H4 (cell line): Measurements from ENCODE around the gene HOXC13. TPM values are rescaled to one million over a fixed set of nuclear protein-coding genes. Genes with fewer than 3 reads are reported as not detected.

ENCODE experiments used
- DNase-seq: peaks from one replicate; pipeline ENCODE4 v3.0.0-alpha.2; 2015; ENCODE audit warnings: low spot score
- total RNA-seq: library from RNA; depleted of rRNA; stranded (reverse); fragments of >200 nt; shearing (Covaris generic); gene quantifications from 2 replicates; pipeline ENCODE4 v1.2.3, GENCODE V29; 2014

HOXC13 gene
- total RNA-seq, 1 experiment from 2014 or later = 4.4 TPM

DNA sequence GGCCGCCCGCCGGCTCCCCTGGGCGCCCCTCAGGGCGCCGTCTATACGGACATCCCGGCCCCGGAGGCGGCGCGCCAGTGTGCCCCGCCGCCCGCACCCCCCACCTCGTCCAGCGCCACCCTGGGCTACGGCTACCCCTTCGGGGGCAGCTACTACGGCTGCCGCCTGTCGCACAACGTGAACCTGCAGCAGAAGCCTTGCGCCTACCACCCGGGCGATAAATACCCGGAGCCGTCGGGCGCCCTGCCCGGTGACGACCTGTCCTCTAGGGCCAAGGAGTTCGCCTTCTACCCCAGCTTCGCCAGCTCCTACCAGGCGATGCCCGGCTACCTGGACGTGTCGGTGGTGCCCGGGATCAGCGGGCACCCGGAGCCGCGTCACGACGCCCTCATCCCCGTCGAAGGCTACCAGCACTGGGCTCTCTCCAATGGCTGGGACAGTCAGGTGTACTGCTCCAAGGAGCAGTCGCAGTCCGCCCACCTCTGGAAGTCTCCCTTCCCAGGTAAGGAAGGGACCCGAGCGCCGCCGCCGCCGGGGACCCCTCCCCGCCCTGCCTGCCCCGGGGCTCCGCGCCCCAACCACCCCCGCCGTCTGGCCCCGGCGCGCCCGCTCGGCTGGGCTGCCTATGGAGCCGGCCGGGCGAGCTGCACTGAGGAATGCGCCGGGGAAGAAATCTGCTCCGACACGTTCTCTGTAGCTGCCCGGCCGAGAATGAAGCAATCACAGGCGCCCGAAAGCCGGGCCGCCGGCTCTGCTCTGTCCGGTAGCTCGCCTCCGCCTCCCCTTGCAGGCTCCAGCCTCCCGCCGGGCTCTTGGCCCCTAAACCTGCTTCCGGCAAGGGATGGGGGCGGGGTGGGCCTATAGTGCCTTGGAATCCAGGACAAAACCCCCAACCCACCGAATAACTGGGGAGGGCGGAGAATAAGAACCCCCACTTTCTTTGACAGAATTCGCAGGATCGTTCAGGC lies 794 bp downstream of the HOXC13 start:
- DNase-seq = no peak

DNA sequence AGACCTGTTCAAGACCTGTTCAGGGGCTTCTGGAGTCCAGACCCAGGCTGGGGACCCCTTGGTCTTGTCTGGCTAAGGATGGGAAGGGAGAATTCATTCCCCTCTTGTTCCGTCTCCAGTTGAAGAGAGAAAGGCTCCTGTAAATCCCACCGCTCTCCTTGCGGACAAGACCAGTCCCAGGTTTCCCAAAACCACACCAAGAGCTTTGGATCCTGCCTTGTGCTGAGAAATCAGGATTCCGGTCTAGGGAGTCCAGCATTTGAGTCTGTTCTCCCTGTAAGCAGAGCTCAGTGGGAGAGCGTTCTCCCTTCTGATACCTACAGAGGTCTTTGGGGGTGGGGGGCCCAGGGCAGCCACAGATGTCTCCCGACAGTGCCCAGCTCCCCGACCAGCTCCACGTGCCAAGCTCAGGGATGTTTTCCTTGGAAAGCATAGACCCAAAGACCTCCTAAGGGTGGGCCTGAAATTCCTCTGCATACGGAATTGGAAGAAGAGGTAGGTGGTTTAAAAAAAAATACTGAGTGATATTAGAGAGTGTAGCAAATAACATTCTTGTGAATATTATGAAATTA lies 1.9 kb downstream of the HOXC13 start:
- no peak for DNase-seq

DNA sequence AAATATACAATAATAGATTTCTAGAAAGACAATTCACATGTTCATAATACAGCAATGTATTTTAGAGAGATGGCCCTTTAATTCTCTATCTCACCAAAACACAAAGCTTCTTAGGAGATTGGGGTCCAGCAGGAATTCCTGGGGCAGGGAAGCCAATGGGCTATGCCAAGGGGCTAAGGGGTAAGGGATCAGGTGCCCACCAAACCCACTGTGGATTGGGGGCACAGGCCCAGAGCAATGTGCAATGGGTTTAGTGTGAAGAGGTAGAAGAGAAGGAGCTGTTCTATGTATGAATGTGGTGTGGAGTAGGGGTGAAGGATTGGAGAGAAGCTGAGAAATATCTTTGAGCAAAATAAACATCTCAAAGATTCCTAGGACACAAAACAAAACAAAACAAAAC lies 2.6 kb downstream of the HOXC13 start:
- no peak for DNase-seq

DNA sequence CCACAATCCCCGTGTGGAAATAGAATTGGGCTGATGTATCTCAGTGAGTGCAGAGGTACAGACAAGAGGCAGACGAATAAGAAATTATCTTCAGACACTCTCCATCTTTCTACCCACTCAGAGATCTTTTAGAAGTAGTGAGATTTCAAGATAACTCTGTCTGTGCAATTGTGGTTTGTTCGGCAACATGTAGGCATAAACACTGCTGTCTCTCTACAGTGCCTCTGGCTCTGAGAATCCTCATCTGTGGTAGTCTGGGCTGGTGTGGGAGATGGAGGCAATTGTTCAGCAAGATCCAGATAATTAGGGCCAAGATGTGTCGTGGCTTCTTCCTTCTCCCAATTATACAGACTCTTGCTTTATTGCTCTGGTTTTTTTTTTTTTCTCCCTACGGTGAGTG lies 3.1 kb downstream of the HOXC13 start:
- peak; percentile 29 for DNase-seq

DNA sequence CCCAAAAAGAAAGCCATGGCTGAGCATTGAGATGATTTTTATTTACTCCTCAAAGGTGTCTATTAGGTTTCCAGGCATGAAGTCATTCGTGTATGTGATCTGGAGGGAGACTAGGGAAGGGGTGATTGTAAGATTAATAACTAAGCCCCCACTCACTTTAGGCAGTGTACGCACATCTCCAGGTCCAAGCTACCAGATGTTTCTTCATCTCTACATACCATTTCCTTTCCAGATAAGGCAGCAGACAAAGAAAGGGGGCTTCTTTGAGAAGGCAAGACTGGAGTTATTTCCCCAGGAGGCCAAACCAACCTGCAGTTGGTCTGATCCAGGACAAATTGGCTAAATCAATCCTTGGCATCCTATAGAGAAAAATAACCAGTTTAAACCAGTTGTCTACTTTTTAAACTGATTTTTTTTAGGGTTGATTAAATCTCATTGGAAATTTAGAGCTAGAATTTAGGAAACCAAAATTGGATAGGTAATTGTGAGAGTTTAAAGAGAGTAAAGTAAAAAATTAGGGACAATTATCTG lies 3.9 kb downstream of the HOXC13 start:
- no peak for DNase-seq

DNA sequence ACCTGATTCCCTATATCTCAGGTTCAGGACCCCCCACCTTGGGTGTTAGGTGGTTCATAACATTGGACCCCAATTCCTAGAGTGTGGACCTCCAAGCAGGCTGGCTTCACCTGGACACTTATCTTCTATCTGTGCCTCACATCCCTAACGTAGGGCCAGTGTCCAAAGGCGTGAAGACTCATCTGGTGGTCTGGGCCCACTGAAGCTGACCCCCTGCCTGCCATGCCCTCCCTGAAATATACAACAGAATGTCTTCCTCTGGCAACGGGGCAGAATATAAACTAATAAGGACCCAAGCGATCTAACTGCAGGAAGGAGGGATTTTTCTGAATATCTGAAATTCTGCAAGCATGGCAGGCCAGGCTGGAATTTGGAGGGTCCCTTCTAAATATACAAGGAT lies 5.6 kb downstream of the HOXC13 start:
- DNase-seq = no peak

DNA sequence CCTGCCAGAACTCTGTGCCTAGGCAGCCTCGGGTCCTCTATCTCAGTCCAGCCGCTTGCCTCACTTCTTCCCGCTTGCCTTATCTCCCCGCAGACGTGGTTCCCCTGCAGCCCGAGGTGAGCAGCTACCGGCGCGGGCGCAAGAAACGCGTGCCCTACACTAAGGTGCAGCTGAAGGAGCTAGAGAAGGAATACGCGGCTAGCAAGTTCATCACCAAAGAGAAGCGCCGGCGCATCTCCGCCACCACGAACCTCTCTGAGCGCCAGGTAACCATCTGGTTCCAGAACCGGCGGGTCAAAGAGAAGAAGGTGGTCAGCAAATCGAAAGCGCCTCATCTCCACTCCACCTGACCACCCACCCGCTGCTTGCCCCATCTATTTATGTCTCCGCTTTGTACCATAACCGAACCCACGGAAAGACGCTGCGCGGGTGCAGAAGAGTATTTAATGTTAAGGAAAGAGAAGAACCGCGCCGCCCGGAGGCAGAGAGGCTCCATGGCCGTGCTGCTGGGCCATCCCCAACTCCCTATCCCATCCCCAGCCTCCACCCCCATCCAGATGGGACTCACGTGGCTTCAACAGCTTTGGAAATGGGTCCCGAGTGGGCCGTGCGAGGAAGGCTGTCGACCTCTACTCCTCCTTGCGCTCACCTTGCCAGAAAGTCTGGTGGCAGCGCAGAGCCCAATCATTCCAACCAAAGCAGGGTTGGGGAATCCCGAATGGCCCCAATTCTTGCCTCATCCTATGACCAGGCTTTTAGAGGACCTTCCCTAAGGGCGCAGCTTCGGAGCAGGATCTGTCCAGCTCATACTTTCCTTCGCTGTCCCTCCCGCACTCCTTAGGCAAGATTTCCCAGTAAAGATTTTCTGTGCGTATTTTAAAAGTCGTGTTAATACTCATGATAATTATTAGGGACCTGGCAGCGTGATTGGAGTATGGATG lies 6.5 kb downstream of the HOXC13 start:
- no peak for DNase-seq

DNA sequence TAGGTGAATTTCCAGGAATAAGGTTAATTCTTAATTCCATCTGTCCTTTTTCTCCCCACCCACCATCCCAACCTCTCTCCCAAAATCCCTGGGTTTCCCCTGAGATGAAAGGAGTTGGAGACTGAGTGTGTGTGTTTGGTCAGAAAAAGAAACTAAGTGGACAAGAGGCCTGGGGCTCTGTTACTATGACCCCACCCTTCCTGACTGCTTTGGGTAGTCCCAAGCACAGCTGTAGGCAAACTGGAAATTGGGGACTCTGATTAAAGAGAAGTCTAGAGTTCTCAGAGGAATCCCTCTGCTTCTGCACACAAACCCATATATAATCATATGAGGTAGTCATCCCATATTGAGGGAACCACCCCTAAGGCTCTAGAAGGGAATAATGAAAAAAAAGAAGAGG lies 9.1 kb downstream of the HOXC13 start:
- DNase-seq = no peak

DNA sequence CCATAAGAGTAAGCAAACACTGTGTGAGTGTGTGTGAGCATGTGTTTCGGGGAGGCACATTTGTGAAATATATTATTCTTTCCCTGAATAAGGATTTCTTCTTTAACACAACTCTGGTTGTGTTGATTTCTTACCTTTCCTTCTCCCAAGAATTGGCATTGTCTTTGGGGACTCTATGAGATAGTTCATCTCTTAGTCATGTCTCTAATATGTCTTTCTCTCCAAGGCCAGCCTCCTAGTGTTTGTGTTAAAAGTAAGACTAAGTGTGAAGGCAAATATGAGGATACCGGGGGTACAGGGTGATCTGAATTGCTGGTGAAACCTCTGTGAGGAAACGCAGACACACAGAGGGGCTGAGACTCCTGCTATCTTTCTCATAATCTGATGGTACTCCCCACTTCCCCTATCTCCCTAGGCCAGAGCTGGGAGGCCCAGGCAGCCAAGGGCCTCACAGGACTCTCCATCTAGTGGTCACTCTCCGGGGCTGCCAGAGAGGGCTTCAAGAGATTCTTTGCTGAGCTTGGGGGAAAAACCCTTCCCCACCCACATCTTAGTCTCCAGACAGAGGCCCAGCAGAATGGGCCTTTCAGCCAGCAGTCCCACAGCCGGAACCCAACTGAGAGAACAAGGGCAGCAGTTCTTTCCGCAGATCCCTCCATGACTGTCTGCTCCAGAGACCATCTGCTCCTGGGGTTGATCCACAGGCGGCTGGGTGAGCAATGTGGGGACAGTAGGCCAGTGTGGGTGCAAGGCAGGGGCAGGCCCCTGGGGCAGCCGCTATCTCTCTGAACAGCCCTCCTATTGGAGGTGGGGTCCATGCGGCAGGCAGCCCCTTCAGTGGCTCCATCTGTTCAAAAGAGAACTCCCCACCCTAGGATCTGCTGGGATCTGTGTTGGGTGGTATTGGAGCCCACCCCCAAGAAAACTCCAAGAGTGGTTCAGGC lies 10.3 kb downstream of the HOXC13 start:
- no peak for DNase-seq

DNA sequence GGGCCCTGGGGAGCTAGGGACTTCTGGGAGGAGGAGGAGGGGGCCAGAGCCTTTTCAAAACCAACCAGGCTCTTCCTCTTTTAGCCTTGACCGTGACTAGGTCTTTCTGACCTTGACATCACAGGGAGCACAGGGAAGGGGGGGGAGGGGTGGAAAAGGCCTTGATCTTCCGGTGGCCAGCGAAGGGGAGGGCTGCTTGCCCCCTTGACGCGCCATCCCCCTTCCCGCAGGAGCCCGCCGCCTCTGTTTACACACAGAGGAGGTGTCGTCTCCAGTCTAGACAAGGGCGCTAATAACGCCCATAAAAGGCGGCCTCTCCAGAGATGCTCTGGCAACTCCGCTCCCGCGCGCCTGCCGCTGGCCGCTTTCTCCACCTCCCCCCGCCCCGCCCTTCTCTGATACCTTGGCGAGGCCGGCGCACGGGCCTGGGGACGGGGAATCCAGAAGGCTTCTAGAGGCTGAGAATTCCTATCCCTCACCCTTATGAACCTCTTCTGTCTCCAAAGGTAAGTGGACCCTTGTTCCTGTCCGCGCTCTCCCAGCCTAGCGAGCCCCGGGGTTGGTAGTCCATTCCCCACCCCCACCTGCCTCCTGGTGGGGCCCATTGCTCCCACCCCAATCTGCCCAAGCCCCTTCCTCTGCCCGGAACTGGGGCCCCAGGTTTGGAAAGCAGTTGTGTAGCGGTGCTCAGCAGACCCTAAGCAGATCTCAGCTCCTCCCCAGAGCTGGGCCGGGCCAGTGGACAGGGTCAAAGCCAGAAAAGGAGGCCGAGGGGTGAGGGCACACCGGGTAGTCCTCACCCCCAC lies 11.2 kb downstream of the HOXC13 start:
- no peak for DNase-seq

DNA sequence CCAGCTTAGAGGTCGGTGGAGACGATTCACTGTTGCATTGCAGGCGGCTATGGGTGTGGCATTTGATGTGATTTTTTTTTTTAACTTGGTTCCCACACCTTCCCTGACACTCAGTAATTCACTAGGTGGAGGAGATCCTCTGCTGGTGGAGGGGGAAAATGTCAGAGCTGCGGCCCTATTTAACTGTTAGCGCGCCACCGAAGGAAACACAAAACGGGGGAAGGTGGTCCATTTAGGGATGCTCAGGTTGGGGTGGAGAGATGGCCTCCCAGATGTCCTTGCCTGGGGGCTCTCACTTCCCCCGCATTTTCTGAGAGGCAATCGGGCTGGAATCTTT lies 11.8 kb downstream of the HOXC13 start:
- DNase-seq = no peak

DNA sequence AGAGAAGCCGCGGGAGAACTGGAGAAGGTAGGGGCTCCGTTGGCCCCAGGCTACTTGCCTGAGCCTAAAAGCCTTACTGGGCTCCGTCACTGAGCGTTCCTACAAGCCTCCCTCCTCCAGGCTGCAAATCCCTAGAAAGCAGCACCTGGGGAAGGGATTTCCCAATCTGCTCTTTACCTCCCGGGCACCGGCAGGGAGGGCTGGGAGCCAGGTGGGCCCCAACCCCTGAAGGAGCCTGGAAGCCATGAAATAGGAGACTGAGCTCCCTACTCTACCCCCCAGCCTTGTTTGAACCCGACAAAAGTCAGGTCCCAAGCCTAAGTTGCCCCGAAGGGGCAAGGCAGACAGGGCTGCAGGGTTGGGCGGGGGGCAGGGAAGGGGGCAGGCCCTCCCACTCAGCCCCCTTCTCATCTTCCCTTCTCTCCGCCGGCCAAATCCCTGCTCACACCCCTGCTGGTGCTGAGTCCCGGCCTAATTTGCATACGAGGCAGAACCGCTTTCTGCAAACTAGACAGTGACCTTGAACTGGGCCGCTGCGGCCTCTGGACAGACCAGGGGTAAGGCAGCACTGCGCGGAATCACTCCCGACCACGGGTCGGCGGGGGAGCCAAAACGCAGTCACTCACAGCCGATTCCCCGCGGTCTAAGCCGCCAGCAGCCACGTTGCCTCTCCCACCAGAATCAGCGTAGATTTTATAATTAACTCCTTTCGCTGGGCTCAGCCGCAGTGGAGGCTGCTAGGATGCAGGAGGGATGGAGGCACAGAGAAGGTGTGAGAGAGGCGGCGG lies 12.4 kb downstream of the HOXC13 start:
- DNase-seq = no peak

DNA sequence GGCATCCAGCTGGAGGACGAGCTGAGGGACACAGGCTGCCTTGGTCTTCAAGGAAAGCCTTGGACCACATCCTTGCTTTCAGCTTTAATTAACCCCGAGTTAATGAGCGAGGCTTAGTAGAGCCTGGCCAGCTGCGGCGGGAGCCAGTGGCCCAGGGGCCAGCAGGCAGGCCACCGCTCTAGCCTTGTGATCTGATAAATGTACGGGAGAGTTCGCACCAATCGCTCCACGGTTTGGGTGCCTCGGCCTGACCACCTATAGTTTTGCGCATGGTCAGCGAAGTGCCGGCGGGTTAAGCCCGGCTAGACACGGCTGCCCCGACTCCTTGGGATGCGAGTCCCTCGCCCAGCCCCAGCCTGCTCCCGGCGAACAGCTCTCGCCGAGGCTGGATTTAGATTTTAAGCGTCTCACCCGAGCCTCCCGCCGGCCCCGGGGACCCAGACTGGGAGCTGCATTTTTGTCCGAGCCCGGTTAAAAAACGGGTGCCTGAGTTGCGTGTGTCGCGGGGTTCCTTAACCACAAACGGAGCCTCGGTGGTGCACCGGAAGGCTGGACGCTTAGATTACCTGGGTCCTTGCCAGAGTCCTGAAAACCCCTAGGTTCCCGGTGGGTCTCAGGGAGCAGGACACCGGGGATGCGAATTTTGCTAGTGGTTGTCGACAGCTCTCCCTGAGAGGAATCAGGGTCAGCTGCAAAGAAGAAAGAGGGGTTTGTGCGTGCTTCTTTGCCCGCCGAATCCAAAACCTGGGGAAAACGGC lies 13.1 kb downstream of the HOXC13 start:
- DNase-seq = no peak

DNA sequence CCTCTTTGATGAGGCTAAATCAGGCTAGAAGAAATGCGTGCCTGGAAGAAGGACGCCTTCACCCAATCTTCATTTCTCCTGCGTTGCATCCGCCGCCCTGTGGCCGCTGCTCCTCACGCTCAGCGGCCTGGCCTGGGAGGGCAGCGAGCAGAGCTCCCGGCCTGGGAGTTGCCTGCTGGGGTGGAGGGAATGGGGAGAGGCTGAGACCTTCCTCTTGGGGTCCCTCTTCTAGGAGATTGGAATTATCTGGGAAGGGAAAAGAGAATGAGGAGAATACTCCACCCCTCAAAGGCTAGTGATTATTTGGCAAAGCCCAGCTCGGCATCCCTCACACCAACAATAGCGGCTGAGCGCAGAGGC lies 13.7 kb downstream of the HOXC13 start:
- DNase-seq = no peak

DNA sequence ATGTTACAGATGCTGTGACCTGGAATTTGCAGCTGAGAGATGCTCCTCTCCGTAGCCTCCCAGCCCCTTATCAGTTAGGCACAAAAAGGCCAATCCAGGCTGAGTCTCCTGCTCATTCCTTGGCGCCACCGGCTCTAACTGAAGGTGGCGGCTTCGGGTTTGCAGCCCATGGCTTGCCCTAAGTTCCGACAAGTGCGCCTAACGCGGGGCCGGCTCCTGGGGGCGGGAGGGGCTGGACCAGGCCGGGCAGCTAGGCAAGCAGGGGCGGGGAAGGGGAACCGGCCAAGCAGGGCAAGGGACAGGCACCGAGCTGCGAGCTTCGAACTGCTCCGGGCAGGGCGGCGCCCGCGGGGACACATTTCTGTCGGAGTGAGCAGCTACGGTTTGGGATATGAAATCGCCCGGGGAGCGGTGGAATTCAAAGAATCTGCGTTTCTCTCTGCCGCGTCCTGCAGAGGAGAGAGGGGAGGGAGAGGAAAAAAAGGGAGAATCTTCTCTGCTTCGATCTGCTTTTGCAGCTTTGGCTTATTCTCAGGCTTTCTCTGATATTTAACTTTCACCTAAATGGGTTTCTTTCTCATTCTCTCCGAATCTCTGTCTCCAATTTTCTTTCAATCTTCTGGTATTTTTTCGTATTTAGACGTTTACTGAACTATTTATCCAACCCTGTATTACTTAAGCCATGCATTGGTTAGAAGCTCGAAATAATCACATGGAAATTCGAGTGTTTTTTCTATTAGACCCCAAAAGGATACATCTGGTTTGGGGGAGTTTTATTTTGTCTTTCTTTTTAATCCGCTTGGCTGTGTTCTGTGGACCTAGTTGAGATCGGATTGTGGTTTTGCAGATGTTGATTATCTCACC lies 14.5 kb downstream of the HOXC13 start:
- DNase-seq = no peak

DNA sequence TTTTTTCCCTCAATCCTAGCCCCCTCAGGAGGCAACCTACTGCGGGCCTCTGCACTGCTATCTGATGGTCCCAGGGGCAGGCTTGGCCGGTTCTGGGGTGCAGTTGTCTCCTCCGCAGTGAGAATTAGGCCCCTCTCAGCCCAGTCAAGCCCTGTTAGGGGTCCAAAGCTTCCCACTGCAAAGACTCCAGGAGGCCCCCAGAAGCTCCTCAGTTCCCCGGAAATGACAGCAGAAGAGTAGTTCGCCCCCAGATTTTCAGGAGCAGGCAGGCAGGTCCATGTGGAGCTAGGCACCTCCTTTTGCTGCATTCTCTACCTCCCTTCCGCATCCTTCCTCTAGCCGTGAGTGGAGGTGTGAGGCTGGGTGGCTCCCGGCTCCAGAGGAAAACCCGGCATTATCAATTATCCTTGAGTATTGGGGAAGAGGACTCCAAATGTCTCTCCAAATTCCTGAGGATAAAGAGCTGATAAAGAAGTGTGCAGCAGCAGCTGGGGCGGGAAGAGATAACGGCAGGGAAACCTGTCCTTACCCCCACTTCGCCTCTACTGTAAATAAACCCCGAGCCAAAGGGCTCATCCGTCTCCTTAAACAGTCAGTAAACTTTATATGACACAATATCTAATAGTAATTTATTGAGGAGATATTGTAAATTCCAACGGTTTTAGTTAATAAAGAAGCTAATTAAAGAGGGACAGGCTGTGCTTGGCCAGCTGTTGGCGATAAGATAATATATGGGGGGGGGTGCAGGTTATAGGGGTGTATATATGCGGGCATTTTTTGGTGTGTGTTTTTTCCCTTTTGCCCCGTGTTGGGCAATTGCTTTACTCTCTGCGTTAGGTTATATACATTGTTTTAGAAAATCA lies 15.4 kb downstream of the HOXC13 start:
- no peak for DNase-seq

DNA sequence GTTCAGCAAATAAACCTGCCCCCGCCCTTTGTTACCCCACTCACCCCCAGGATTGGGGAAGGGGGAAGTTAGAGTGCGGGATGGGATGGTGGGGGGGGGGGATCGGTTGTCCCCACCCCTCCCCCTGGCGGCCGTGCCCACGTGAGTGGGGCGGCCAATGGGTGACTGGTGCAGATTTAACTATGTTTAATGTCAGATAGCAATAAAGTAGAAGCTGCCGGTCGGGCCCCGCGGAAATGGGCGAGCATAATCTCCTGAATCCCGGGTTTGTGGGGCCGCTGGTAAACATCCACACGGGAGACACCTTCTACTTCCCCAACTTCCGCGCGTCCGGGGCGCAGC lies 16.0 kb downstream of the HOXC13 start, which contains the start of gene HOXC12:
Gene HOXC12 (plus strand): TSS at position 210 of the 342 bp plus-strand sequence. CDS start 27 bp downstream, at position 237.
- DNase-seq = no peak
